ENCODE data around the gene HES4. TPM values are rescaled to one million over a fixed set of nuclear protein-coding genes. Genes with fewer than 3 reads are reported as not detected.

HES4 gene
- polyA plus RNA-seq (2013, experiment 1 of 2), result 59.5 TPM
- 35.5 TPM for polyA plus RNA-seq (2013, experiment 2 of 2)

GRCh38 chr1:999725-1000356 is at the start of gene HES4:
Gene HES4, minus strand, starts transcription at chr1:1000097. Its CDS starts 124 bp downstream, at chr1:999973.
- 1% methylated on average over 57 to 83 of the region's 95 CpGs for WGBS, 2 experiments (ENCODE audit: insufficient coverage in 2 of 2)
- Histone ChIP-seq H3K4me1 (ENCODE audit: control insufficient read depth, insufficient read depth, low read length, poor library complexity, severe bottlenecking) (peaks cover 28% of the 10 kb centered on the region), H3K4me3 (ENCODE audit: extremely low read depth, insufficient read depth, low read length, poor library complexity, severe bottlenecking) (peak within 1 kb of the TSS; percentile 68), H3K27ac (ENCODE audit: low read depth, low read length, severe bottlenecking) (peak within 1 kb of the TSS; percentile 99), H3K36me3 (ENCODE audit: control insufficient read depth, insufficient read depth, low read length) (no peaks in the 10 kb centered on the region), H3K9me3 (ENCODE audit: control insufficient read depth, low read length) (no peaks in the 10 kb centered on the region)

GRCh38 chr1:1048765-1049164 is 48.9 kb upstream of the HES4 start:
- Histone ChIP-seq H3K36me3 (ENCODE audit: control insufficient read depth, insufficient read depth, low read length) (peaks cover 55% of the 10 kb centered on the region), H3K4me1 (ENCODE audit: control insufficient read depth, insufficient read depth, low read length, poor library complexity, severe bottlenecking) (no peaks in the 10 kb centered on the region), H3K9me3 (ENCODE audit: control insufficient read depth, low read length) (no peaks in the 10 kb centered on the region), H3K4me3 (ENCODE audit: extremely low read depth, insufficient read depth, low read length, poor library complexity, severe bottlenecking) (no peak overlapping the region), H3K27ac (ENCODE audit: low read depth, low read length, severe bottlenecking) (no peak overlapping the region)
- 97 to 98% methylated on average over 9 to 15 of the region's 28 CpGs for WGBS, 2 experiments (ENCODE audit: insufficient coverage in 2 of 2)

GRCh38 chr1:1047963-1048362 is 48.1 kb upstream of the HES4 start:
- WGBS, 2 experiments (ENCODE audit: insufficient coverage in 2 of 2), result 95 to 97% methylated on average over 17 to 20 of the region's 25 CpGs
- Histone ChIP-seq H3K4me1 (ENCODE audit: control insufficient read depth, insufficient read depth, low read length, poor library complexity, severe bottlenecking) (no peaks in the 10 kb centered on the region), H3K9me3 (ENCODE audit: control insufficient read depth, low read length) (no peaks in the 10 kb centered on the region), H3K36me3 (ENCODE audit: control insufficient read depth, insufficient read depth, low read length) (peaks cover 58% of the 10 kb centered on the region), H3K4me3 (ENCODE audit: extremely low read depth, insufficient read depth, low read length, poor library complexity, severe bottlenecking) (no peak overlapping the region), H3K27ac (ENCODE audit: low read depth, low read length, severe bottlenecking) (no peak overlapping the region)

GRCh38 chr1:1047407-1047806 is 47.5 kb upstream of the HES4 start:
- H3K9me3 ChIP-seq (ENCODE audit: control insufficient read depth, low read length), result no peaks in the 10 kb centered on the region
- H3K4me1 ChIP-seq (ENCODE audit: control insufficient read depth, insufficient read depth, low read length, poor library complexity, severe bottlenecking), result no peaks in the 10 kb centered on the region
- no peak overlapping the region for H3K27ac ChIP-seq (ENCODE audit: low read depth, low read length, severe bottlenecking)
- no peak overlapping the region for H3K4me3 ChIP-seq (ENCODE audit: extremely low read depth, insufficient read depth, low read length, poor library complexity, severe bottlenecking)
- peaks cover 60% of the 10 kb centered on the region for H3K36me3 ChIP-seq (ENCODE audit: control insufficient read depth, insufficient read depth, low read length)
- 96 to 99% methylated on average over 19 of the region's 19 CpGs for WGBS, 2 experiments (ENCODE audit: insufficient coverage in 2 of 2)

- H3K4me3 ChIP-seq (ENCODE audit: extremely low read depth, insufficient read depth, low read length, poor library complexity, severe bottlenecking), result no peak overlapping the region
- H3K9me3 ChIP-seq (ENCODE audit: control insufficient read depth, low read length), result no peaks in the 10 kb centered on the region
- H3K36me3 ChIP-seq (ENCODE audit: control insufficient read depth, insufficient read depth, low read length), result peaks cover 59% of the 10 kb centered on the region
- H3K4me1 ChIP-seq (ENCODE audit: control insufficient read depth, insufficient read depth, low read length, poor library complexity, severe bottlenecking), result no peaks in the 10 kb centered on the region
- H3K27ac ChIP-seq (ENCODE audit: low read depth, low read length, severe bottlenecking), result no peak overlapping the region
- 94 to 97% methylated on average over 26 of the region's 26 CpGs for WGBS, 2 experiments (ENCODE audit: insufficient coverage in 2 of 2)
Observed at GRCh38 chr1:1046767-1047166, 46.9 kb upstream of the HES4 start.

GRCh38 chr1:1046243-1046642 is 46.3 kb upstream of the HES4 start:
- Histone ChIP-seq H3K9me3 (ENCODE audit: control insufficient read depth, low read length) (no peaks in the 10 kb centered on the region), H3K4me3 (ENCODE audit: extremely low read depth, insufficient read depth, low read length, poor library complexity, severe bottlenecking) (no peak overlapping the region), H3K27ac (ENCODE audit: low read depth, low read length, severe bottlenecking) (no peak overlapping the region), H3K4me1 (ENCODE audit: control insufficient read depth, insufficient read depth, low read length, poor library complexity, severe bottlenecking) (peaks cover 2% of the 10 kb centered on the region), H3K36me3 (ENCODE audit: control insufficient read depth, insufficient read depth, low read length) (peaks cover 54% of the 10 kb centered on the region)
- 97 to 99% methylated on average over 11 to 18 of the region's 20 CpGs for WGBS, 2 experiments (ENCODE audit: insufficient coverage in 2 of 2)

GRCh38 chr1:1045129-1045528 is 45.2 kb upstream of the HES4 start:
- Histone ChIP-seq H3K27ac (ENCODE audit: low read depth, low read length, severe bottlenecking) (no peak overlapping the region), H3K9me3 (ENCODE audit: control insufficient read depth, low read length) (no peaks in the 10 kb centered on the region), H3K4me3 (ENCODE audit: extremely low read depth, insufficient read depth, low read length, poor library complexity, severe bottlenecking) (no peak overlapping the region), H3K4me1 (ENCODE audit: control insufficient read depth, insufficient read depth, low read length, poor library complexity, severe bottlenecking) (peaks cover 6% of the 10 kb centered on the region), H3K36me3 (ENCODE audit: control insufficient read depth, insufficient read depth, low read length) (peaks cover 49% of the 10 kb centered on the region)
- 96 to 97% methylated on average over 23 of the region's 23 CpGs for WGBS, 2 experiments (ENCODE audit: insufficient coverage in 2 of 2)

- peaks cover 49% of the 10 kb centered on the region for H3K36me3 ChIP-seq (ENCODE audit: control insufficient read depth, insufficient read depth, low read length)
- no peaks in the 10 kb centered on the region for H3K9me3 ChIP-seq (ENCODE audit: control insufficient read depth, low read length)
- H3K4me1 ChIP-seq (ENCODE audit: control insufficient read depth, insufficient read depth, low read length, poor library complexity, severe bottlenecking), result peaks cover 6% of the 10 kb centered on the region
- H3K4me3 ChIP-seq (ENCODE audit: extremely low read depth, insufficient read depth, low read length, poor library complexity, severe bottlenecking), result no peak overlapping the region
- no peak overlapping the region for H3K27ac ChIP-seq (ENCODE audit: low read depth, low read length, severe bottlenecking)
- WGBS, 2 experiments (ENCODE audit: insufficient coverage in 2 of 2), result 96 to 97% methylated on average over 33 to 34 of the region's 34 CpGs
Observed at GRCh38 chr1:1044455-1045078, 44.7 kb upstream of the HES4 start.

GRCh38 chr1:1043921-1044320 is 44.0 kb upstream of the HES4 start:
- WGBS, 2 experiments (ENCODE audit: insufficient coverage in 2 of 2), result 97 to 98% methylated on average over 33 of the region's 33 CpGs

GRCh38 chr1:1043411-1043810 is 43.5 kb upstream of the HES4 start:
- Histone ChIP-seq H3K36me3 (ENCODE audit: control insufficient read depth, insufficient read depth, low read length) (peaks cover 49% of the 10 kb centered on the region), H3K4me1 (ENCODE audit: control insufficient read depth, insufficient read depth, low read length, poor library complexity, severe bottlenecking) (peaks cover 9% of the 10 kb centered on the region), H3K27ac (ENCODE audit: low read depth, low read length, severe bottlenecking) (no peak overlapping the region), H3K4me3 (ENCODE audit: extremely low read depth, insufficient read depth, low read length, poor library complexity, severe bottlenecking) (no peak overlapping the region), H3K9me3 (ENCODE audit: control insufficient read depth, low read length) (no peaks in the 10 kb centered on the region)
- 98% methylated on average over 26 to 27 of the region's 27 CpGs for WGBS, 2 experiments (ENCODE audit: insufficient coverage in 2 of 2)

More at GRCh38 chr1:1043921-1044320, 44.0 kb upstream of the HES4 start:
- Histone ChIP-seq H3K4me1 (ENCODE audit: control insufficient read depth, insufficient read depth, low read length, poor library complexity, severe bottlenecking) (peaks cover 9% of the 10 kb centered on the region), H3K36me3 (ENCODE audit: control insufficient read depth, insufficient read depth, low read length) (peaks cover 49% of the 10 kb centered on the region), H3K27ac (ENCODE audit: low read depth, low read length, severe bottlenecking) (no peak overlapping the region), H3K9me3 (ENCODE audit: control insufficient read depth, low read length) (no peaks in the 10 kb centered on the region), H3K4me3 (ENCODE audit: extremely low read depth, insufficient read depth, low read length, poor library complexity, severe bottlenecking) (no peak overlapping the region)

GRCh38 chr1:1042835-1043234 is 42.9 kb upstream of the HES4 start:
- H3K9me3 ChIP-seq (ENCODE audit: control insufficient read depth, low read length), result no peaks in the 10 kb centered on the region
- no peak overlapping the region for H3K4me3 ChIP-seq (ENCODE audit: extremely low read depth, insufficient read depth, low read length, poor library complexity, severe bottlenecking)
- H3K36me3 ChIP-seq (ENCODE audit: control insufficient read depth, insufficient read depth, low read length), result peaks cover 49% of the 10 kb centered on the region
- H3K27ac ChIP-seq (ENCODE audit: low read depth, low read length, severe bottlenecking), result no peak overlapping the region
- WGBS, 2 experiments (ENCODE audit: insufficient coverage in 2 of 2), result 90% methylated on average over 6 to 10 of the region's 10 CpGs
- peaks cover 9% of the 10 kb centered on the region for H3K4me1 ChIP-seq (ENCODE audit: control insufficient read depth, insufficient read depth, low read length, poor library complexity, severe bottlenecking)
